Mucosa of rectum (tissue), 2 donors: ENCODE data around the gene TFB1M.
A peak's percentile ranks its signal among the peaks of the same experiment; 100 is the strongest.

Experiments
- H3K27ac ChIP-seq, 2 donors: one replicate each; pipeline ENCODE4 v1.7.0; 2013; ENCODE audit warnings: inconsistent platforms in 2 of 2, low read depth in 2 of 2, low read length in 2 of 2
- H3K27me3 ChIP-seq, 2 donors: one replicate each; pipeline ENCODE4 v1.7.0; 2013; ENCODE audit warnings: low read length in 2 of 2; ENCODE audit not compliant: control insufficient read depth in 2 of 2, insufficient read depth in 2 of 2
- H3K36me3 ChIP-seq, 2 donors: one replicate each; pipeline ENCODE4 v1.7.0; 2013; ENCODE audit warnings: low read length in 2 of 2; ENCODE audit not compliant: control insufficient read depth in 2 of 2, insufficient read depth in 2 of 2
- H3K4me1 ChIP-seq, 2 donors: one replicate each; pipeline ENCODE4 v1.7.0; 2013; ENCODE audit warnings: low read length in 2 of 2, mild to moderate bottlenecking in 1 of 2; ENCODE audit not compliant: control insufficient read depth in 2 of 2, insufficient read depth in 2 of 2
- H3K4me3 ChIP-seq, 2 donors: one replicate each; pipeline ENCODE4 v1.7.0; 2013; ENCODE audit warnings: low read length in 2 of 2
- H3K9ac ChIP-seq, 2 donors: one replicate each; pipeline ENCODE4 v1.7.0; 2013; ENCODE audit warnings: low read length in 2 of 2, low read depth in 1 of 2, mild to moderate bottlenecking in 1 of 2
- H3K9me3 ChIP-seq, 2 donors: one replicate each; pipeline ENCODE4 v1.7.0; 2013; ENCODE audit warnings: low read length in 2 of 2; ENCODE audit not compliant: control insufficient read depth in 2 of 2
- donor health status: healthy.
- donor health status: Normal muscosa, but diverticular disease.

Gene TFB1M

GRCh38 chr6:155276638-155277037 is 37.6 kb downstream of the TFB1M start:
- Histone ChIP-seq H3K27me3 (no peaks in the 10 kb centered on the region), H3K4me3 (no peak overlapping the region), H3K27ac (no peak overlapping the region)

GRCh38 chr6:155275808-155276480 is 38.3 kb downstream of the TFB1M start:
- H3K27ac ChIP-seq: peak overlapping the region in 1 of 2 donors; percentile 29

More at GRCh38 chr6:155276638-155277037, 37.6 kb downstream of the TFB1M start:
- Histone ChIP-seq H3K9ac (no peak overlapping the region), H3K36me3 (peaks cover 9 to 11% of the 10 kb centered on the region in 2 donors), H3K4me1 (peaks cover 0 to 7% of the 10 kb centered on the region in 2 donors), H3K9me3 (no peaks in the 10 kb centered on the region)

GRCh38 chr6:155274533-155274932 is 39.8 kb downstream of the TFB1M start:
- no peak overlapping the region for H3K4me3 ChIP-seq
- H3K9me3 ChIP-seq: no peaks in the 10 kb centered on the region
- H3K9ac ChIP-seq: no peak overlapping the region
- H3K27me3 ChIP-seq: no peaks in the 10 kb centered on the region
- peaks cover 0 to 7% of the 10 kb centered on the region in 2 donors for H3K4me1 ChIP-seq
- peaks cover 7 to 9% of the 10 kb centered on the region in 2 donors for H3K36me3 ChIP-seq
- no peak overlapping the region for H3K27ac ChIP-seq

More at GRCh38 chr6:155275808-155276480, 38.3 kb downstream of the TFB1M start:
- peaks cover 9 to 11% of the 10 kb centered on the region in 2 donors for H3K36me3 ChIP-seq
- no peak overlapping the region for H3K9ac ChIP-seq
- peaks cover 0 to 7% of the 10 kb centered on the region in 2 donors for H3K4me1 ChIP-seq
- no peaks in the 10 kb centered on the region for H3K9me3 ChIP-seq
- H3K4me3 ChIP-seq: no peak overlapping the region
- no peaks in the 10 kb centered on the region for H3K27me3 ChIP-seq

- H3K36me3 ChIP-seq: peaks cover 7 to 9% of the 10 kb centered on the region in 2 donors
- no peak overlapping the region for H3K4me3 ChIP-seq
- H3K9ac ChIP-seq: no peak overlapping the region
- peaks cover 0 to 7% of the 10 kb centered on the region in 2 donors for H3K4me1 ChIP-seq
- no peaks in the 10 kb centered on the region for H3K9me3 ChIP-seq
- H3K27ac ChIP-seq: peak overlapping the region in 1 of 2 donors; percentile 2
- no peaks in the 10 kb centered on the region for H3K27me3 ChIP-seq
Observed at GRCh38 chr6:155274106-155274505, 40.2 kb downstream of the TFB1M start.

GRCh38 chr6:155273431-155273830 is 40.9 kb downstream of the TFB1M start:
- no peaks in the 10 kb centered on the region for H3K9me3 ChIP-seq
- H3K4me1 ChIP-seq: peaks cover 0 to 7% of the 10 kb centered on the region in 2 donors
- H3K36me3 ChIP-seq: peaks cover 5 to 9% of the 10 kb centered on the region in 2 donors
- no peak overlapping the region for H3K9ac ChIP-seq
- H3K27me3 ChIP-seq: no peaks in the 10 kb centered on the region
- peak overlapping the region in 1 of 2 donors; percentile 6 for H3K27ac ChIP-seq
- no peak overlapping the region for H3K4me3 ChIP-seq

GRCh38 chr6:155272353-155273232 is 41.7 kb downstream of the TFB1M start:
- peaks cover 0 to 7% of the 10 kb centered on the region in 2 donors for H3K4me1 ChIP-seq
- H3K9ac ChIP-seq: no peak overlapping the region
- peak overlapping the region; percentile 6 to 8 for H3K27ac ChIP-seq
- peaks cover 5 to 9% of the 10 kb centered on the region in 2 donors for H3K36me3 ChIP-seq
- H3K9me3 ChIP-seq: no peaks in the 10 kb centered on the region
- H3K27me3 ChIP-seq: no peaks in the 10 kb centered on the region
- H3K4me3 ChIP-seq: no peak overlapping the region

- H3K4me1 ChIP-seq: peaks cover 0 to 7% of the 10 kb centered on the region in 2 donors
- peaks cover 5 to 9% of the 10 kb centered on the region in 2 donors for H3K36me3 ChIP-seq
- no peaks in the 10 kb centered on the region for H3K9me3 ChIP-seq
- H3K4me3 ChIP-seq: no peak overlapping the region
- no peaks in the 10 kb centered on the region for H3K27me3 ChIP-seq
- no peak overlapping the region for H3K9ac ChIP-seq
- H3K27ac ChIP-seq: no peak overlapping the region
Observed at GRCh38 chr6:155271145-155271544, 43.1 kb downstream of the TFB1M start.

GRCh38 chr6:155270561-155271091 is 43.7 kb downstream of the TFB1M start:
- H3K36me3 ChIP-seq: peaks cover 2 to 5% of the 10 kb centered on the region in 2 donors
- peaks cover 0 to 3% of the 10 kb centered on the region in 2 donors for H3K4me1 ChIP-seq
- no peak overlapping the region for H3K4me3 ChIP-seq
- no peak overlapping the region for H3K9ac ChIP-seq
- no peak overlapping the region for H3K27ac ChIP-seq
- H3K9me3 ChIP-seq: no peaks in the 10 kb centered on the region
- no peaks in the 10 kb centered on the region for H3K27me3 ChIP-seq

GRCh38 chr6:155269765-155270164 is 44.5 kb downstream of the TFB1M start:
- peaks cover 0 to 4% of the 10 kb centered on the region in 2 donors for H3K36me3 ChIP-seq
- H3K27me3 ChIP-seq: no peaks in the 10 kb centered on the region
- H3K4me1 ChIP-seq: peaks cover 0 to 3% of the 10 kb centered on the region in 2 donors
- H3K4me3 ChIP-seq: no peak overlapping the region
- H3K9ac ChIP-seq: no peak overlapping the region
- H3K9me3 ChIP-seq: no peaks in the 10 kb centered on the region
- no peak overlapping the region for H3K27ac ChIP-seq
